ENCODE measurements around the gene BRAP.
"Not testable (repeated sequence)": the region's sequence is repeated elsewhere in the genome, so short reads cannot be mapped to it uniquely, and the experiment has no call there.

BRAP gene

GRCh38 chr12:111672822-111673381, 12.9 kb downstream of the BRAP start:
- TF ChIP-seq ZFX (IDR thresholded peaks at IDR 0.05; ENCODE audit: borderline replicate concordance) = no peak
- TF ChIP-seq, protein P1, sequence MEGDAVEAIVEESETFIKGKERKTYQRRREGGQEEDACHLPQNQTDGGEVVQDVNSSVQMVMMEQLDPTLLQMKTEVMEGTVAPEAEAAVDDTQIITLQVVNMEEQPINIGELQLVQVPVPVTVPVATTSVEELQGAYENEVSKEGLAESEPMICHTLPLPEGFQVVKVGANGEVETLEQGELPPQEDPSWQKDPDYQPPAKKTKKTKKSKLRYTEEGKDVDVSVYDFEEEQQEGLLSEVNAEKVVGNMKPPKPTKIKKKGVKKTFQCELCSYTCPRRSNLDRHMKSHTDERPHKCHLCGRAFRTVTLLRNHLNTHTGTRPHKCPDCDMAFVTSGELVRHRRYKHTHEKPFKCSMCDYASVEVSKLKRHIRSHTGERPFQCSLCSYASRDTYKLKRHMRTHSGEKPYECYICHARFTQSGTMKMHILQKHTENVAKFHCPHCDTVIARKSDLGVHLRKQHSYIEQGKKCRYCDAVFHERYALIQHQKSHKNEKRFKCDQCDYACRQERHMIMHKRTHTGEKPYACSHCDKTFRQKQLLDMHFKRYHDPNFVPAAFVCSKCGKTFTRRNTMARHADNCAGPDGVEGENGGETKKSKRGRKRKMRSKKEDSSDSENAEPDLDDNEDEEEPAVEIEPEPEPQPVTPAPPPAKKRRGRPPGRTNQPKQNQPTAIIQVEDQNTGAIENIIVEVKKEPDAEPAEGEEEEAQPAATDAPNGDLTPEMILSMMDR (IDR thresholded peaks at IDR 0.05) = no peak
- no peak overlapping the region for H3K27ac ChIP-seq

DNA sequence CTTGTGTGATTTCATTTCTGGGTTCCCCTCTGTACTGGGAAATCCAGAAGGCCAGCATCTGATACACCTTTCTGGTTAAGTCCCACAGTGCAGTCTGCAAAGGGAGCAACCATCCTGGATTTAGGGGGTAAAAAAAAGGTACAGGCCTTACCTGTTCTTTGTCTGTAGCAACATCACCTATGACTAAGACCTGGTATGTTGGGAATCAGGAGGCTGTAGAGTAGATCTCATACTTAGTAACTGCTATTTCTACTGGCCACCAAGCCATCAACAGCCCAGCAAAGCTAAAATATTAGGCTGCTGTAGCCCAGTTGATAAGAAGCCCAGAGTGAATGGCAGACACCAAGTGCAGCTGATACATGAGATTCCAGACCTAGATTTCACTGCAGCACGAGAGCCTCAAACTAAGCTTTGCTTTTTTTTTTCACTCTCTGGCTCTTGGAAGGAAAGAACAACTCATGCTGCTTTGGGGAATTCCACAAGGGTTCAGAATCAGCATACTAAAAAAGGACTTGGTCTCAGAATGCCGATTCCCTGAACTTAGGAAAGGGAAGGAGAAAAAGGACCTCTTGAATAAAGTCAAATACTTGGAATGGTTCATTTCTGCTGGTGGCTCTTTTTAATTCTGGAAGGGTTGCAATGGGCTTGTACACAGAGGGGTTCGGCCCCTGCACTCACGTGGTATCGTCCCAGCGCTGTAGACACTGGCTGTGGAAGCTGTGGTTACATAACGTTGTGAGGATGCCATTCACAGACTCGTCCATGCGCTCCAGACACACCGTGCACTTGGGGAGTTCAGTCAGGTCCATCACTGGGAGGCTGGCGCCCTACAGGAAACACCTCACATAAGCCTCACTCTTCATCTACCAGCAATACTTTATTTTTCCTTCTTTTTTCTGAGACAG, 20.5 kb downstream of the BRAP start:
- no peak overlapping the region for H3K27ac ChIP-seq
- no peak for TF ChIP-seq ZFX (IDR thresholded peaks at IDR 0.05; ENCODE audit: borderline replicate concordance)
- TF ChIP-seq, protein P1 (IDR thresholded peaks at IDR 0.05) = no peak

DNA sequence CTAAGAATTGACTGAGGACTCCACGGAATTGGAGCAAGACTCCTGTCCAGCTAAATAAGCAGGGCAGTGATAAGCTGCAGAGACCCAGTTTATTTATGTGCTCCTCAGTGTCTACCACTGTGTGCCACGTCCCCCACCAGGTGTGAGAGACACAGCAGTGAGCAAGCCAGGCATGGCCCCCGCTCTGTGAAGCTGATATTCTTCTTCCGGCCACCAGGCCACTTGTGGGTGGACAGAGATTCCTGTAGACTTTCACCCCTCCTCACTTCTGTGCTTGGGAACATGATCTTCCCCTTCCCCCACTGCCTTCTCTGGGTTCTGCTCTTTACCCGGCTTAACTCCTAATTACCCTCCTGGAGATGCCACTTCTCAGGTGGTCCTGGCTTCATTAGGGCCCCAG, 21.3 kb downstream of the BRAP start:
- TF ChIP-seq ZFX (IDR thresholded peaks at IDR 0.05; ENCODE audit: borderline replicate concordance) = no peak
- TF ChIP-seq, protein P1 (IDR thresholded peaks at IDR 0.05) = no peak
- no peak overlapping the region for H3K27ac ChIP-seq

GRCh38 chr12:111656016-111656415, 29.7 kb downstream of the BRAP start:
- H3K27ac ChIP-seq = no peak overlapping the region
- TF ChIP-seq, protein P1 (IDR thresholded peaks at IDR 0.05) = no peak
- no peak for TF ChIP-seq ZFX (IDR thresholded peaks at IDR 0.05; ENCODE audit: borderline replicate concordance)

- TF ChIP-seq ZFX (IDR thresholded peaks at IDR 0.05; ENCODE audit: borderline replicate concordance) = no peak
- TF ChIP-seq, protein P1 (IDR thresholded peaks at IDR 0.05) = no peak
- H3K27ac ChIP-seq = no peak overlapping the region
Observed at GRCh38 chr12:111655356-111655755, 30.4 kb downstream of the BRAP start.

DNA sequence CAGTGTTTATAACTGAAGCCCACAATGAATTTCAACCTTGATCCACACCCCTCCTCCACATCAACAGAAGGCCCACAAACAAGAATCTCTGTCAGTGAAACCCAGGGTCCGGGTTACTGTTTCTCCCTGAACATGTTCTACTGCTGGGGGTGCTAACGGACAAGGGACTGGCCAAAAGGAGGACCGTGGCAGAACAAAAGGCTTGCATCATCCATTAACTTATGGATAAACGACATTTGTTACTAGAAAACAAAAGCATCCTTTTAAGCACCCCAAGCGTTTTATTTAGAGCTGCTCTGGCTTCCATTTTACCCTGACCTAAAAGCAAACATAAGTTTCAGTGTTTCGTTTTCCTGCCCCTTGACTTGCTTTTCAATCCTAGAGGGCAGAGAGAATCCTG, 32.2 kb downstream of the BRAP start:
- TF ChIP-seq ZFX (IDR thresholded peaks at IDR 0.05; ENCODE audit: borderline replicate concordance) = no peak
- TF ChIP-seq, protein P1 (IDR thresholded peaks at IDR 0.05) = no peak
- no peak overlapping the region for H3K27ac ChIP-seq

GRCh38 chr12:111652530-111652929, 33.2 kb downstream of the BRAP start:
- H3K27ac ChIP-seq = not testable (repeated sequence)

Data from 22Rv1 (cell line).